Loucy (cell line): Measurements from ENCODE around the gene LRRC31.

Experiments used
- H2AFZ ChIP-seq: fragments of 200-600 bp; sonication (generic); 2 replicates; pipeline ENCODE4 v1.6.0; 2016; ENCODE audit warnings: antibody characterized with exemption, mild to moderate bottlenecking, low read length, moderate library complexity
- H3F3A ChIP-seq: fragments of 200-600 bp; 2 replicates; pipeline ENCODE4 v1.6.0; 2016; ENCODE audit warnings: antibody characterized with exemption, low read depth, mild to moderate bottlenecking
- H3K27me3 ChIP-seq: fragments of 200-600 bp; sonication (generic); 2 replicates; pipeline ENCODE4 v1.6.1; 2014; ENCODE audit warnings: low read length, mild to moderate bottlenecking; ENCODE audit not compliant: insufficient read depth, poor library complexity, severe bottlenecking
- H3K36me3 ChIP-seq: fragments of 200-600 bp; sonication (generic); 2 replicates; pipeline ENCODE4 v1.6.1; 2016; ENCODE audit warnings: low read length; ENCODE audit not compliant: insufficient read depth
- H3K4me1 ChIP-seq: fragments of 200-600 bp; sonication (generic); 2 replicates; pipeline ENCODE4 v1.5.1; 2014; ENCODE audit warnings: low read length, mild to moderate bottlenecking; ENCODE audit not compliant: insufficient read depth, poor library complexity, severe bottlenecking
- H3K4me2 ChIP-seq: fragments of 200-600 bp; sonication (generic); 2 replicates; pipeline ENCODE4 v1.6.0; 2014; ENCODE audit warnings: antibody characterized with exemption, low read length, low read depth, mild to moderate bottlenecking; ENCODE audit not compliant: poor library complexity, severe bottlenecking
- H3K4me3 ChIP-seq: fragments of 200-600 bp; sonication (generic); 2 replicates; pipeline ENCODE4 v1.5.1; 2014; ENCODE audit warnings: low read length, mild to moderate bottlenecking, mixed read lengths; ENCODE audit not compliant: poor library complexity, severe bottlenecking
- H3K79me2 ChIP-seq: fragments of 200-600 bp; sonication (generic); 2 replicates; pipeline ENCODE4 v1.6.1; 2014; ENCODE audit warnings: low read length; ENCODE audit not compliant: insufficient read depth
- H3K9ac ChIP-seq: fragments of 200-600 bp; sonication (generic); 2 replicates; pipeline ENCODE4 v1.6.0; 2014; ENCODE audit warnings: mild to moderate bottlenecking, low read depth, low read length, moderate library complexity; ENCODE audit not compliant: poor library complexity, severe bottlenecking
- H3K9me2 ChIP-seq: fragments of 200-600 bp; sonication (generic); replicated peaks from 2 replicates; pipeline ENCODE4 v1.6.1; 2016; ENCODE audit warnings: low read depth, low read length, mixed read lengths
- H3K9me3 ChIP-seq: fragments of 200-600 bp; sonication (generic); 2 replicates; pipeline ENCODE4 v1.6.1; 2014; ENCODE audit warnings: mild to moderate bottlenecking, antibody characterized with exemption, low read length, low read depth; ENCODE audit not compliant: insufficient read depth
- H4K20me1 ChIP-seq: fragments of 200-600 bp; sonication (generic); 2 replicates; pipeline ENCODE4 v1.6.0; 2014; ENCODE audit warnings: antibody characterized with exemption, low read length, mild to moderate bottlenecking; ENCODE audit not compliant: insufficient read depth, poor library complexity, severe bottlenecking
- CTCF ChIP-seq: fragments of 200-600 bp; sonication (generic); conservative IDR thresholded peaks from 2 replicates; pipeline ENCODE4 v1.5.1; 2014; ENCODE audit warnings: mild to moderate bottlenecking, antibody characterized with exemption, low read length
- EZH2phosphoT487 ChIP-seq: fragments of 200-600 bp; IDR thresholded peaks from 2 replicates; pipeline ENCODE4 v1.6.1; 2018; ENCODE audit warnings: antibody characterized with exemption, mild to moderate bottlenecking, moderate library complexity, borderline replicate concordance

Gene LRRC31

GRCh38 chr3:169804681-169805080 lies 65.1 kb downstream of the LRRC31 start:
- Histone ChIP-seq H4K20me1 (no peaks in the 10 kb centered on the region), H3K4me1 (peaks cover 14% of the 10 kb centered on the region), H3K36me3 (peaks cover 18% of the 10 kb centered on the region; the same call in 1 of the 2 replicates), H3K4me3 (no peak overlapping the region), H3K79me2 (no peaks in the 10 kb centered on the region; the same call in 1 of the 2 replicates), H3K9me3 (no peaks in the 10 kb centered on the region), H3K9me2 (no peaks in the 10 kb centered on the region), H3F3A (no peaks in the 10 kb centered on the region), H3K27me3 (no peaks in the 10 kb centered on the region), H3K4me2 (no peak overlapping the region), H2AFZ (no peak overlapping the region), H3K9ac (no peak overlapping the region)
- TF ChIP-seq CTCF, result no peak
- TF ChIP-seq EZH2phosphoT487, result no peak

GRCh38 chr3:169792359-169792758 lies 77.4 kb downstream of the LRRC31 start:
- Histone ChIP-seq H3K4me1 (no peaks in the 10 kb centered on the region), H3K9me3 (no peaks in the 10 kb centered on the region), H3K27me3 (no peaks in the 10 kb centered on the region), H3K4me3 (no peak overlapping the region), H3K9ac (no peak overlapping the region), H3K79me2 (no peaks in the 10 kb centered on the region), H2AFZ (no peak overlapping the region), H3K9me2 (no peaks in the 10 kb centered on the region), H3K4me2 (no peak overlapping the region), H4K20me1 (no peaks in the 10 kb centered on the region), H3K36me3 (no peaks in the 10 kb centered on the region), H3F3A (no peaks in the 10 kb centered on the region)
- no peak for TF ChIP-seq EZH2phosphoT487
- TF ChIP-seq CTCF, result no peak

- no peaks in the 10 kb centered on the region for H3K79me2 ChIP-seq
- H3K9ac ChIP-seq, result no peak overlapping the region
- no peaks in the 10 kb centered on the region for H3K27me3 ChIP-seq
- no peaks in the 10 kb centered on the region for H3K9me2 ChIP-seq
- H3K36me3 ChIP-seq, result peaks cover 15% of the 10 kb centered on the region; the same call in 1 of the 2 replicates
- no peak overlapping the region for H3K4me2 ChIP-seq
- H3K4me3 ChIP-seq, result no peak overlapping the region
- H3F3A ChIP-seq, result no peaks in the 10 kb centered on the region
- TF ChIP-seq CTCF (no peak), EZH2phosphoT487 (no peak)
- no peak overlapping the region for H2AFZ ChIP-seq
- no peaks in the 10 kb centered on the region for H3K4me1 ChIP-seq
- no peaks in the 10 kb centered on the region for H3K9me3 ChIP-seq
- no peaks in the 10 kb centered on the region for H4K20me1 ChIP-seq
Measured at GRCh38 chr3:169790687-169791429, 78.9 kb downstream of the LRRC31 start.
